PC-9 (cell line): ENCODE results near the gene HAGH.

ENCODE experiments used
- EZH2 ChIP-seq: fragments of 200-600 bp; sonication (generic); IDR thresholded peaks from 2 replicates; pipeline ENCODE4 v1.8.0; 2017; ENCODE audit warnings: antibody characterized with exemption, low read depth
- TF ChIP-seq, protein P1 (sequence below): fragments of 200-600 bp; sonication (generic); conservative IDR thresholded peaks from 2 replicates; pipeline ENCODE4 v1.6.1; 2017; ENCODE audit warnings: mixed run types, antibody characterized with exemption, mild to moderate bottlenecking, moderate library complexity

DNA sequence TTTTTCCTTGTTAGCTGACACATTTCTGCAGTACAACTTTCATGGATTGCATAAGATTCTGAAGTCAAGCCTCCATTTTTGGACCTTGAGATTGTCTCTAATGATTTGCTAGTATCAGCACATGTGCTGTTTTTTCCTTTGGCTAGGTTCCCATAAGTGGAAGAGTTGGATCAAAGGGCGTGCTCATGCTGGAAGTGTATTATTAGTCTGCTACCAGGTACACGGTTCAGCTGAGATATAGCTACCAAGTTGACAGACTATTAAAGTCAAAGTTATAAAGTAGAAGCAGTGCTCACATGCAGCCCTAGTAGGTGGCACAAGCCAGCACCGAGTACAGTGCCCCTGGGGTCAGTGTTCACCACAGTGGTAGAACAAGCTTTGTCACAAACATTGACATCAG, 3.6 kb upstream of the HAGH start:
- TF ChIP-seq, protein P1, sequence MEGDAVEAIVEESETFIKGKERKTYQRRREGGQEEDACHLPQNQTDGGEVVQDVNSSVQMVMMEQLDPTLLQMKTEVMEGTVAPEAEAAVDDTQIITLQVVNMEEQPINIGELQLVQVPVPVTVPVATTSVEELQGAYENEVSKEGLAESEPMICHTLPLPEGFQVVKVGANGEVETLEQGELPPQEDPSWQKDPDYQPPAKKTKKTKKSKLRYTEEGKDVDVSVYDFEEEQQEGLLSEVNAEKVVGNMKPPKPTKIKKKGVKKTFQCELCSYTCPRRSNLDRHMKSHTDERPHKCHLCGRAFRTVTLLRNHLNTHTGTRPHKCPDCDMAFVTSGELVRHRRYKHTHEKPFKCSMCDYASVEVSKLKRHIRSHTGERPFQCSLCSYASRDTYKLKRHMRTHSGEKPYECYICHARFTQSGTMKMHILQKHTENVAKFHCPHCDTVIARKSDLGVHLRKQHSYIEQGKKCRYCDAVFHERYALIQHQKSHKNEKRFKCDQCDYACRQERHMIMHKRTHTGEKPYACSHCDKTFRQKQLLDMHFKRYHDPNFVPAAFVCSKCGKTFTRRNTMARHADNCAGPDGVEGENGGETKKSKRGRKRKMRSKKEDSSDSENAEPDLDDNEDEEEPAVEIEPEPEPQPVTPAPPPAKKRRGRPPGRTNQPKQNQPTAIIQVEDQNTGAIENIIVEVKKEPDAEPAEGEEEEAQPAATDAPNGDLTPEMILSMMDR: no peak
- no peak for TF ChIP-seq EZH2
